ENCODE results near the gene MAOB. TPM values are rescaled to one million over a fixed set of nuclear protein-coding genes. Genes with fewer than 3 reads are reported as not detected.

MAOB gene
- total and polyA plus RNA-seq, 5 donors: 59.7 to 93.6 (median 79.7) TPM

DNA sequence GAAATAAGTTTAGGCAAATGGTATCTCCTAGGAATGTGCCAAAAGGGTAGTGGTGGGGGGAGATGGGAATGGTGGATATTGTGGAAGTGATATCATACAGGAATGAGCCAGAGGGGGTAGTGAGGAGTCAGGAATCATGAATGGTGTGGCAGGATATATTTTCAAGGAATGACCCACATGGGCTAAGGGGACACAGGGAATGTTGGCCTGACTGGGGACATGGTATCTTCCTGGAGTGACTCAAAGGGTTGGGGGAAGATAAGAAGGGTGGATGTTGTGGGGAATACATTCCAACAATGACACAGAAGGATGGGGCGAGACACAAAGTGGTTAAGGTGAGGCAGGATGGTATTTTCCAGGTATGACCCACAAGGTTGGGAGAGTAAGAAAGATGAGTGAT is 165.6 kb downstream of the MAOB start:
- no peaks in the 10 kb centered on the region for H3K9me3 ChIP-seq (ENCODE audit: control insufficient read depth, low read length)
- 97% methylated on average over 1 of the region's 1 CpG for WGBS
- intact Hi-C loops (cut with DNase I): no loop called here

More for the DNA sequence above, 165.6 kb downstream of the MAOB start:
- ATAC-seq (no peak), DNase-seq (no peak)
- H3K27me3 ChIP-seq (ENCODE audit: control insufficient read depth, insufficient read depth): no peaks in the 10 kb centered on the region
- no peaks in the 10 kb centered on the region for H3K4me1 ChIP-seq (ENCODE audit: control insufficient read depth, insufficient read depth, low read length)
- H3K4me3 ChIP-seq (ENCODE audit: low read length): no peak overlapping the region
- H3K27ac ChIP-seq (ENCODE audit: low read length): no peak overlapping the region

Other genes with a start within 250 kb of the MAOB start
- gene MAOA, start 226.2 kb downstream of the MAOB start, total RNA-seq: 100 to 1,000 TPM in 3 of 4 donors, 10 to 100 TPM in 1; 97.7 to 133 (median 115) TPM
- gene MAOA, start 226.2 kb downstream of the MAOB start, polyA plus RNA-seq: 48.6 TPM
- gene NDP, start 90.9 kb upstream of the MAOB start, total RNA-seq: under 1 TPM in 1 of 4 donors, not detected in 3; 0.12 TPM
- gene NDP, start 90.9 kb upstream of the MAOB start, polyA plus RNA-seq: not detected

Data from right cardiac atrium (tissue), 5 donors.